ENCODE data around the gene LRRFIP1.

LRRFIP1 gene, protein sequence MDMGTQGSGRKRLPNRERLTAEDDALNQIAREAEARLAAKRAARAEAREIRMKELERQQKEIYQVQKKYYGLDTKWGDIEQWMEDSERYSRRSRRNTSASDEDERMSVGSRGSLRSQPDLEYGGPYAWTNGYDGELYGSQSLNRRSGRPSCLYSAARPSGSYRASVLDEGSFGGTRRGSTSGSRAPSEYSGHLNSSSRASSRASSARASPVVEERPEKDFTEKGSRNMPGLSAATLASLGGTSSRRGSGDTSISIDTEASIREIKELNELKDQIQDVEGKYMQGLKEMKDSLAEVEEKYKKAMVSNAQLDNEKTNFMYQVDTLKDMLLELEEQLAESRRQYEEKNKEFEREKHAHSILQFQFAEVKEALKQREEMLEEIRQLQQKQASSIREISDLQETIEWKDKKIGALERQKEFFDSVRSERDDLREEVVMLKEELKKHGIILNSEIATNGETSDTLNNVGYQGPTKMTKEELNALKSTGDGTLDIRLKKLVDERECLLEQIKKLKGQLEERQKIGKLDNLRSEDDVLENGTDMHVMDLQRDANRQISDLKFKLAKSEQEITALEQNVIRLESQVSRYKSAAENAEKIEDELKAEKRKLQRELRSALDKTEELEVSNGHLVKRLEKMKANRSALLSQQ

DNA sequence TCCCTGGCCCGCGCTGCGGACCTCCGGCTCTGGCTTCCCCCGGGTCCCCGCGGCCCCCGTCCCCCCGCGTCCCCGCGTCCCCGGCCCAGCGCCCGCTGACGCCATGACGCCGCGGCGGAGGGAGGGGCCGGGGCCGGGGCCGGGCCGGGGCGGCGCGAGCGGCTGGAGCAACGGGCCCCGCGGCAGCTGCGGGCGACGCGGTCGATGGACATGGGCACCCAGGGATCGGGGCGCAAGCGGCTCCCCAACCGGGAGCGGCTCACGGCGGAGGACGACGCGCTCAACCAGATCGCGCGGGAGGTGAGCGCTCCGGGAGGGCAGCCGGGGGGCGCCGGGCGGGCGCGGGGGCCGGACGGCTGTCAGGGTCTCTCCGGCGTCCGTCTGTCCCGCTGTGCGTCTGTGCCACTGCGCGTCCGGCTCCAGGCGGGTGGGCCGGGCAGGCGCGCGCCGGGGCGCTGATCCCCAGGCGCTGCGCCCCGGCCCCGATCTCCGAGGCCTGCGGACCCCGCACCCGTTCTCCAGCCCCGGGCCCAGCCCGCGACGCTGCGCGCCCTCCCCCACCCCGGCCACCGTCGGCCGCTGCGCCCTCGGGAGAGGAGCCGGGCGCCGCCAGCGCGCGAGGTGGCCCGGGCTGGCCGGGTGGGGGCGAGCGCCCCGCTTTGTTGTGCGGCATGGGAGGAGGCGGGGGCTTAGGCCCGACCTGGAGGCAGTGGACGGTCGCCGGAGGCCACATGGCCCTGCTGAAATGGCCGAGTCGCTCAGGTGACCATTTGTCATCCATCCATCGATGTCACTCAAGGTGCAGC lies at the start of gene LRRFIP1:
TSS of gene LRRFIP1 (plus strand) at position 147 of the 806 bp plus-strand sequence. CDS start at position 205, 58 bp downstream.
- peak within 1 kb of the TSS; percentile 66 for H3K9ac ChIP-seq (ENCODE audit: low read depth, low read length)
- 0 out of 2 replicates have a peak, but pooled peaks cover 10% of the 10 kb centered on the region for H3K4me1 ChIP-seq (ENCODE audit: insufficient read depth, low read length)
- no peaks in the 10 kb centered on the region for H3K36me3 ChIP-seq (ENCODE audit: insufficient read depth, low read depth, low read length)
- peaks cover 36% of the 10 kb centered on the region for H3K27me3 ChIP-seq (ENCODE audit: insufficient read depth, low read length)
- H3K27ac ChIP-seq (ENCODE audit: low read length): no peak within 1 kb of the TSS
- peak within 1 kb of the TSS; percentile 75 for H3K4me3 ChIP-seq (ENCODE audit: low read length)
- no peaks in the 10 kb centered on the region for H3K9me3 ChIP-seq (ENCODE audit: insufficient read depth, low read depth, low read length)

DNA sequence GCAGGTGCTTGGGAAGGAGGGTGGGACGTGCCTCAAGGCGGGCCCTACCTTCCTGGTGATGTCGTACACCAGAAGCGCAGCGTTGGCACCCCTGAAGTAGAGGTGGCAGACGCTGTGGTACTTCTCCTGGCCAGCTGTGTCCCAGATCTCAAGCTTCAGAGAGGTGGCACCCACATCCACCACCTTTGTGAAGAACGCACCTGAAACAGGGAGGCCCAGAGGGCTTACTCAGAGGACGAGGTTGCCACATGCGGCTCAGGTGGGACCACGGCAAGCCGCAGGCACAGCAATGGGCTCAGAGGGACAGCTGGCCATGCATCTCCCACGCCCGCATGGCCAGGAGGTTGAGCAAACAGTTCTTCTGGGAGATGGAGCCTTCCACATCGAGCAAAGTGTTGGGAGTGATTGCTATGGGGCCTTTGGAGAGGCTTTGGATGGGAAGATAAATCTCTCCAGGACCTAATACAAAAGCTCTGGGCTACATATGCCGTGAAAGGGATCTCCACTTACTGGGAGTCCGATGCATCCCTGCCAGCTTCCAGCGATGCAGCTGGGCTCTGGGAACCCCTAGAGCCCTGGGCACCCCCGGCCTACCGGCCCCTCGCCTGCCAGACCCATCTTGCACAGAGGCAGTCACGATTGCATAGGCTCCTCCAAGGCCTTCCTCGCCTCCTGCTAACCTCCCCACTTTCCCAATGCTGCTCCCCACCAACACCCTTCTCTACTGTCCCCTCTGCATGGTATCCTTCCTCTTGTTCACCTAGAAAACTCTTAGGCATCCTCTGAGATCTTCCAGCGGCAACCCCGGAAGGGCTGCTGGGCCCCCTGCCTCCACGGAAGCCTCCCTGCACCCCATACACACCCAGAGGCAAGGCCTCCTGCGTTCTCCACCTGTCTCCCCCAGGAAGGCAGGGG lies 49.2 kb upstream of the LRRFIP1 start:
- H3K27ac ChIP-seq (ENCODE audit: low read length): no peak overlapping the region
- H3K4me1 ChIP-seq (ENCODE audit: insufficient read depth, low read length): 0 out of 2 replicates have a peak, but pooled peaks cover 3% of the 10 kb centered on the region
- H3K36me3 ChIP-seq (ENCODE audit: insufficient read depth, low read depth, low read length): no peaks in the 10 kb centered on the region
- H3K27me3 ChIP-seq (ENCODE audit: insufficient read depth, low read length): no peaks in the 10 kb centered on the region
- no peak overlapping the region for H3K9ac ChIP-seq (ENCODE audit: low read depth, low read length)
- no peaks in the 10 kb centered on the region for H3K9me3 ChIP-seq (ENCODE audit: insufficient read depth, low read depth, low read length)
- no peak overlapping the region for H3K4me3 ChIP-seq (ENCODE audit: low read length)

DNA sequence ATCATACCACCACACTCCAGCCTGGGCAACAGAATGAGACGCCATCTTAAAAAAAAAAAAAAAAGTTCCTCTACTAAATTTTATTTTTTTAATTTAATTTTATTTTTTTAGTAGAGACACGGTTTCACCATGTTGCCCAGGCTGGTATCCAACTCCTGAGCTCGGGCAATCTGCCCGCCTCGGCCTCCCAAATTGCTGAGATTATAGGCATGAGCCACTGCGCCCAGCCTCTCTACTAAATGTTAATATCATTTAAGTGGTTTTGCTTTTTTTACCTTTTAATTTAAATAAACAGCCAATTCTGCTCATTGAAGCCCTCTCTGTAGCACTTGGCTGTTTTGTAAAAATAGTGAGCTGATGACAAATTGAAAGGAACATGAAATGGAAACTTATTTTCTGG lies 46.1 kb upstream of the LRRFIP1 start:
- Histone ChIP-seq H3K27me3 (ENCODE audit: insufficient read depth, low read length) (no peaks in the 10 kb centered on the region), H3K9ac (ENCODE audit: low read depth, low read length) (no peak overlapping the region), H3K4me3 (ENCODE audit: low read length) (no peak overlapping the region), H3K4me1 (ENCODE audit: insufficient read depth, low read length) (0 out of 2 replicates have a peak, but pooled peaks cover 9% of the 10 kb centered on the region), H3K36me3 (ENCODE audit: insufficient read depth, low read depth, low read length) (no peaks in the 10 kb centered on the region), H3K9me3 (ENCODE audit: insufficient read depth, low read depth, low read length) (no peaks in the 10 kb centered on the region), H3K27ac (ENCODE audit: low read length) (no peak overlapping the region)

DNA sequence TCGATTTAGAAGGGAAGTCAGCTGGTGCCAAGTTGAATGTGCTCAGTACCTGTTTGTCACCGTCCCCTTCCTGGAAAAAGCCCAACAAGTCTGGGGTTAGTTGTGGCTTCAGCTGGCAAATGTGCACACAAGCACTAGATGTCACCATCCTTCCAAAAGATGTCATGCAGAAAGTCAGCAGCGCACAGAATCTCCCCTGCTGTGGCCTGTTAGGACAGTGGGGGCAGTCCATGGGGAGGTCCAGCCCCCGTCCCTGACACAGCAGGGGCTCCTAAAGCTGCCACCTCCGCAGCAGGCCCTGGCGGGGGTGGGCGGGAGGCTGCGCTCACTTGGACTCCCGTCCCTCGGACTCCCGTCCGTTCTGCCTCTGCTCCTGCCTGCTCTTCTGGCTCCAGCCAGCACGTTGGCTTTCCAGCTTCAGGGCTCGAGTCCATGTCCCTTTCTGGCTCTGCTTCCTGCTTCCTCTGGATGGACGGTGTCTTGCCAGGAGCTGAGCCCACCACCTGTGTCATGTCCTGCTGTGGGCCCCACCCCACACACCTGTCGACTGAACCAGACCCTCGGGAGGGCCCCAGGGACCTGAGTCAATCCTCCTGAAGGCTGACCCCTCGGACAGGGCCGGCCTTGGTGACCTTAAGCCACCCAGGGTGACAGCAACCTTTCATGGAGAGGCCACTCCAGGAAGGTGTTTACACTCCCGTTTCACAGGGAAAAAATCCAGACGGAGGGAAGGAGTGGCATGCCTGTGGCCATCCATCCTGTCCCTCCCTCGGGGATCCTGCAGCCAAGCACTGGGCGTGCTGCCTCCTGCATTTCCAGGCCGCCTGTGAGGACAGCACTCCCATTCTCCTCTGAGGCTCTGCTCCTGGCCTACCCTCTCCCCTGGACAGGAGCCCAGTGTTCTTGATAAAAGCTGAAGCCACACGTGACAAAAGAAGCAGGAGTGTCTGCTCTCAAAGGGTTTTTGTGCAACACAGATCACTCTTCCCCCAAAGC lies 45.3 kb upstream of the LRRFIP1 start:
- Histone ChIP-seq H3K27me3 (ENCODE audit: insufficient read depth, low read length) (no peaks in the 10 kb centered on the region), H3K36me3 (ENCODE audit: insufficient read depth, low read depth, low read length) (no peaks in the 10 kb centered on the region), H3K27ac (ENCODE audit: low read length) (no peak overlapping the region), H3K9me3 (ENCODE audit: insufficient read depth, low read depth, low read length) (no peaks in the 10 kb centered on the region), H3K4me1 (ENCODE audit: insufficient read depth, low read length) (0 out of 2 replicates have a peak, but pooled peaks cover 9% of the 10 kb centered on the region), H3K4me3 (ENCODE audit: low read length) (no peak overlapping the region), H3K9ac (ENCODE audit: low read depth, low read length) (peak overlapping the region; percentile 37; the same call in 1 of the 2 replicates)

DNA sequence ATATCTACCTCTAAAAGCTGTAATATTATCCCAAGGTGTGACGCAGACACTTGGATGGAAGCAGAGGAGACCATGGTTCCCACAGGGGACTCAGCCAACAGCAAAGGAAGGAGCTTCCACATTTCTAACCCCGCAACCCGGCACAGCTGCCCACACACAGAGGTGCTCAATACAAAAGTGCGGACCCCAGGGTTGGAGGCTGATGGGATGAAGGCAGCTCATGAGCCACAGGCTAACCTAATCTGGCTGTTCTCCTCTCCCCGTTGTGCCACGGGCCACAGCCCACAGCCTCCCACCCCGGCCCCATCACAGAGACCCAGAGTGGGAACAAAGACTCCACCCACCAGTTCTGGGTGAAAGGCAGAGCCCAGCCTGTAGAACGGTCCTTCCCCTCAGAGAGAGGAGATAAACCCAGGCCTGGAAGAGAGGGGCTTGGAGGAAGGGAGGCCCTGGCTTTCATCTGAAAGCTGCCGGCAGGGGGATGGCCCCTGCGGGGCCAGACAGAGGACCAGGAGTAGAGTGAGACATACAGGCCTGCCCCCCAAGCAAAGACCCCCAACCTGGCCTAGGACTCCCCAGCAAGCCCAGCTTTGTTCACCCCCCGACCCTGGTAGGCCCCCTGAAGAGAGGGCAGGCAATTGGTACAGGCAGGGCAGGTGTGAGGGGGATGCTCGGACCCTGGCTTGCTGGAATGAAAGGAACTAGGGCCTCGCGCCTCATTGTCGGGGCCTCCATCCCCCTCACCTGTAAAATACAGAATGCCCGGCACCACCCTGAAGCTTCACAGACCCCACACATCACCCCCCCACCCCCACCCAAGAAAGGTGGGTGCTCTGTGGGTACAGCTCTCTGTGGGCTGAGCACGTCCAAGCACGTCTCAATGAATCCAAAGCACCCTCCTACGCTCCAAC lies 43.7 kb upstream of the LRRFIP1 start:
- Histone ChIP-seq H3K9ac (ENCODE audit: low read depth, low read length) (no peak overlapping the region), H3K4me3 (ENCODE audit: low read length) (no peak overlapping the region), H3K4me1 (ENCODE audit: insufficient read depth, low read length) (0 out of 2 replicates have a peak, but pooled peaks cover 9% of the 10 kb centered on the region), H3K9me3 (ENCODE audit: insufficient read depth, low read depth, low read length) (no peaks in the 10 kb centered on the region), H3K27ac (ENCODE audit: low read length) (no peak overlapping the region), H3K36me3 (ENCODE audit: insufficient read depth, low read depth, low read length) (no peaks in the 10 kb centered on the region), H3K27me3 (ENCODE audit: insufficient read depth, low read length) (no peaks in the 10 kb centered on the region)

DNA sequence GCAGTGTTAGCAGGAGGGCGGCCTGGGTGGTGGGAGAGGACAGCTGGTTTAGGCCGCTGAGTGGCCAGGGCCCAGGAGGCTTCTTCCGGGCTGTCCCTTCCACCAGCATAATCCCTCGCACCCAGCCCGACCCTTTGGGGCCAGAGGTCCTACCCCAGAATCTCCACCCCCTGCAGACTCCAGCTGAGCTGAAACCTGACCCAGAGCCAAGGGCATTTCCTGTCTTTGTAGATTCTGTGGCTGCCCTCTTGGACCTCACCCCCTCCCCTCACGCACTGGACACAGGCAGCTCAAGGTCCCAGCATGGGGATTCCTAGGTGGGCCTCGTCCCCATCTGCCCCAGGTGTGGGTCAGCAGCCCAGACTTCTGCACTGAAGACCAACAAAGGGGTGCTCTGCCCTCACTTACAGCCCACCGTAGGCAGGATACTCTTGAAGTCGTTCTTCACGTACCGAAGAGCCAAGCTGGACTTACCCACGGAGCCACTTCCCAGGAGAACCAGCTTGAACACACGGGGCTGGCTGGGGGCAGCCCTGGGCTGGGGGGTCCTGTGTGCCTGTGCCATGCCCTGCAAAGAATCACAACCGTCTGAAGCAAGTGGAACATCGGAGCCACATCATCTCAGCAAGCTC lies 41.7 kb upstream of the LRRFIP1 start:
- no peak overlapping the region for H3K4me3 ChIP-seq (ENCODE audit: low read length)

DNA sequence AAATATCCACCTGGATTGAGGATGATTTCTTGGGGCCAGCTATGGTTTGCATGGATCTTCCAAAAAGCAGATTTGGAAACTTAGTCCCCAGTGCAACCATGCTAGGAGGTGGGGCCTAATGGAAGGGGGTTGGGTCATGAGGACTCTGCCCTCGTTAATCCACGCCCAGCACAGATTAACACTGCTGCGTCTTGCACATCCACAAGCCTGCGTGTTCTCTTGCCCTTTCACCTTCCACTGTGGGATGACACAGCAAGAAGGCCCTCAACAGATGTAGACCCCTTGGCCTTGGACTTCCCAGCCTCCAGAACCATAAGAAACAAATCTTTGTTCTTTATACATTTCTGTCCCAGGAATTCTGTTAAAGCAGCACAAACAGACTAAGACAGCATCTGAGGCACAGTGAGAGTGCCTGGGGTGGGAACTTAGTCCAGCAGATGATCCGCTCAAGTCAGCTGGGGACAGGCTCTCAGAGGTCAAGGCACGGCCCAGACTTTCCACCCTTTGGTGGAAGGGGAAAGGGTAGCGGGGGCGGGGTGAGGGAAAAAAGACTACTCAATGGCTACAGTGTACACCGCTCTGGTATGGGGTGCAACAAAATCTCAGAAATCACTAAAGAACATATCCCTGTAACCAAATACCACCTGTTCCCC lies 39.2 kb upstream of the LRRFIP1 start:
- Histone ChIP-seq H3K27ac (ENCODE audit: low read length) (no peak overlapping the region), H3K4me1 (ENCODE audit: insufficient read depth, low read length) (peaks cover 21% of the 10 kb centered on the region; the same call in 1 of the 2 replicates), H3K9ac (ENCODE audit: low read depth, low read length) (no peak overlapping the region), H3K4me3 (ENCODE audit: low read length) (peak overlapping the region; percentile 32; the same call in 1 of the 2 replicates), H3K9me3 (ENCODE audit: insufficient read depth, low read depth, low read length) (no peaks in the 10 kb centered on the region), H3K36me3 (ENCODE audit: insufficient read depth, low read depth, low read length) (no peaks in the 10 kb centered on the region), H3K27me3 (ENCODE audit: insufficient read depth, low read length) (no peaks in the 10 kb centered on the region)

More for the DNA sequence above, 41.7 kb upstream of the LRRFIP1 start:
- no peak overlapping the region for H3K27ac ChIP-seq (ENCODE audit: low read length)
- no peaks in the 10 kb centered on the region for H3K9me3 ChIP-seq (ENCODE audit: insufficient read depth, low read depth, low read length)
- H3K9ac ChIP-seq (ENCODE audit: low read depth, low read length): no peak overlapping the region
- peaks cover 16% of the 10 kb centered on the region; the same call in 1 of the 2 replicates for H3K4me1 ChIP-seq (ENCODE audit: insufficient read depth, low read length)
- no peaks in the 10 kb centered on the region for H3K27me3 ChIP-seq (ENCODE audit: insufficient read depth, low read length)
- no peaks in the 10 kb centered on the region for H3K36me3 ChIP-seq (ENCODE audit: insufficient read depth, low read depth, low read length)

DNA sequence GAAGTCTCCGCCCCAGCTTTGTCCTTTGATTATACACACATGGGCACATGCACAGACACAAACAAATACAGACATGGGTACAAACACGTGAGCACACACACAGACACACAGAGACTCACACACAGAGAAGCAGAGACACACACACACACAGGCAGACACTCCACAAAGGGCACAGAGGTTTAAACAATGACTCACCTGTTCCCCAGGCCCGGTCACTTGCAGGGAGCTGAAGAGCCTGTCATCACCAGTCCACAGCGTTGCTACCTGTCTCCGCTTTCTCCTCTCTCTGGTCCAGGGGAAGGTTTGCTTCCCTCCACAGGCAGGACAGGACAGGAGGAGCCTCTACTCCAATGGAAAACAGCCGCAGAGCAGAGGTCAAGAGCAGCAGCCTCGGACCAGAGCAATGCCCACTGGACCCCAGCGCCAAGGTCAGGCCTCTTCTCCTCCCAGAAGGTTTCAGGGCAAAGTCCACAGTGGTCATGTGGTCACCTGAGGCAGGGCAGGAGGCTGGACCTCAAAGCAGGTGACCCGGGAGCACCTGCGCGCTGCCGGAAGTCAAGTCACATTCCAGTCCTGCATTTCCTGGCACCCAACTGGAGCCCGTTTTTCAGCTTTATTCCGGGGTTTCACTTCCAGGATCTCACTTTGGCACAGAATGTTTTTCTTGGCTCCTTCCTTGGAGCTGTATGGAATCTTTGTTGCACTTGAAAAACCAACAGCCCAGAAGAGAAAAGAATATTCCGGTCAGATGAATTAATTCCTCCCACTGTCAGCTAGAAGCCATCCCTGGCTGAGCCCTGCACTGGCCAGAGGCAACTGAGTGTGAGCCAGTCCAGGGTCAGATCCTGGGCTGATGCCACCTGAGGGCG lies 36.9 kb upstream of the LRRFIP1 start, which contains the start of gene RAB17:
TSS of gene RAB17 (minus strand) at position 463 of the 869 bp plus-strand sequence. CDS start 4,580 bp downstream, outside the sequence.
- peaks cover 41% of the 10 kb centered on the region; the same call in 1 of the 2 replicates for H3K4me1 ChIP-seq (ENCODE audit: insufficient read depth, low read length)
- H3K36me3 ChIP-seq (ENCODE audit: insufficient read depth, low read depth, low read length): no peaks in the 10 kb centered on the region
- H3K9ac ChIP-seq (ENCODE audit: low read depth, low read length): peak within 1 kb of the TSS; percentile 22; the same call in 1 of the 2 replicates
- H3K4me3 ChIP-seq (ENCODE audit: low read length): peak within 1 kb of the TSS; percentile 60
- no peaks in the 10 kb centered on the region for H3K27me3 ChIP-seq (ENCODE audit: insufficient read depth, low read length)
- no peak within 1 kb of the TSS for H3K27ac ChIP-seq (ENCODE audit: low read length)
- H3K9me3 ChIP-seq (ENCODE audit: insufficient read depth, low read depth, low read length): no peaks in the 10 kb centered on the region

Data from iPS-20b (cell line).